IMR-90 (cell line): ENCODE data around the gene ROBO2. TPM values are rescaled to one million over a fixed set of nuclear protein-coding genes. Genes with fewer than 3 reads are reported as not detected.
A peak's percentile ranks its signal among the peaks of the same experiment; 100 is the strongest.

Experiments
- ATAC-seq: fragments of 200-7000 bp; cut with Tn5 transposase; 2 replicates; pipeline ENCODE4 v1.9.1; 2020; ENCODE audit warnings: low read depth, mild to moderate bottlenecking, moderate library complexity
- BruUV-seq: library from RNA; stranded (reverse); fragments of 400-500 nt; replicated peaks from 2 replicates; lab custom pipeline; 2021; lab: Mats Ljungman, UMichigan
- CTCF ChIA-PET: fragments of 300-600 bp; formaldehyde crosslinking; extraction: SDS; loops from one replicate; lab custom pipeline; 2021; ENCODE audit warnings: antibody characterized with exemption; lab: Yijun Ruan, JAX
- POLR2A ChIA-PET: fragments of 300-600 bp; sonication (Branson Sonifier 250); formaldehyde crosslinking; loops from one replicate; lab custom pipeline; 2022; ENCODE audit warnings: antibody characterized with exemption; ENCODE audit not compliant: unreplicated experiment; lab: Charles Lee
- DNase-seq: peaks from one replicate; pipeline ENCODE4 v3.0.0; 2013
- H2AFZ ChIP-seq: replicated peaks from 2 replicates; pipeline ENCODE3; 2013; ENCODE audit warnings: low read length, mild to moderate bottlenecking; ENCODE audit not compliant: poor library complexity
- H2AK5ac ChIP-seq: 2 replicates; pipeline ENCODE4 v1.6.1; 2013; ENCODE audit warnings: low read depth, low read length, inconsistent platforms
- H2AK9ac ChIP-seq: replicated peaks from 2 replicates; pipeline ENCODE3; 2013; ENCODE audit warnings: mild to moderate bottlenecking, low read depth, low read length, moderate library complexity; ENCODE audit not compliant: poor library complexity
- H2BK120ac ChIP-seq: 2 replicates; pipeline ENCODE4 v1.6.1; 2013; ENCODE audit warnings: low read depth, low read length, inconsistent platforms
- H2BK15ac ChIP-seq: 3 replicates; pipeline ENCODE4 v1.6.1; 2013; ENCODE audit warnings: low read depth, low read length, inconsistent platforms
- H2BK20ac ChIP-seq: 2 replicates; pipeline ENCODE4 v1.6.1; 2013; ENCODE audit warnings: low read depth, mild to moderate bottlenecking, inconsistent platforms, low read length, moderate library complexity
- H2BK5ac ChIP-seq: 2 replicates; pipeline ENCODE4 v1.6.1; 2013; ENCODE audit warnings: mild to moderate bottlenecking, low read depth, low read length, inconsistent platforms; ENCODE audit not compliant: poor library complexity, severe bottlenecking
- H3K14ac ChIP-seq: replicated peaks from 2 replicates; pipeline ENCODE4 v1.6.1; 2013; ENCODE audit warnings: low read depth, low read length, inconsistent platforms
- H3K18ac ChIP-seq: 2 replicates; pipeline ENCODE4 v1.6.1; 2013; ENCODE audit warnings: low read depth, low read length, control low read depth
- H3K23ac ChIP-seq: 2 replicates; pipeline ENCODE4 v1.6.1; 2013; ENCODE audit warnings: low read depth, low read length, inconsistent platforms
- H3K27ac ChIP-seq: 2 replicates; pipeline ENCODE4 v1.5.1; 2013; ENCODE audit warnings: mild to moderate bottlenecking, control low read depth, low read length; ENCODE audit not compliant: insufficient read depth
- H3K27me3 ChIP-seq: 2 replicates; pipeline ENCODE4 v1.6.1; 2013; ENCODE audit warnings: low read length; ENCODE audit not compliant: control insufficient read depth, insufficient read depth
- H3K36me3 ChIP-seq: 2 replicates; pipeline ENCODE4 v1.6.1; 2013; ENCODE audit warnings: low read length, mixed read lengths; ENCODE audit not compliant: control insufficient read depth, insufficient read depth
- H3K4ac ChIP-seq: 2 replicates; pipeline ENCODE4 v1.6.1; 2013; ENCODE audit warnings: low read depth, low read length, inconsistent platforms
- H3K4me1 ChIP-seq: 2 replicates; pipeline ENCODE4 v1.6.1; 2013; ENCODE audit warnings: low read length, mixed read lengths; ENCODE audit not compliant: control insufficient read depth, insufficient read depth
- H3K4me2 ChIP-seq: 2 replicates; pipeline ENCODE4 v1.6.1; 2013; ENCODE audit warnings: low read depth, mild to moderate bottlenecking, control low read depth, low read length, moderate library complexity
- H3K4me3 ChIP-seq: 2 replicates; pipeline ENCODE4 v1.5.1; 2013; ENCODE audit warnings: low read depth, mild to moderate bottlenecking, control low read depth, low read length, moderate library complexity; ENCODE audit not compliant: insufficient read depth
- H3K56ac ChIP-seq: 2 replicates; pipeline ENCODE4 v1.6.1; 2013; ENCODE audit warnings: low read length, inconsistent platforms; ENCODE audit not compliant: insufficient read depth; ENCODE audit errors: extremely low read depth
- H3K79me1 ChIP-seq, 2 experiments: 2 replicates each; pipeline ENCODE4 v1.6.1; 2013; ENCODE audit warnings: low read length in 2 of 2, inconsistent platforms in 1 of 2, low read depth in 1 of 2
- H3K9ac ChIP-seq: 2 replicates; pipeline ENCODE4 v1.6.1; 2013; ENCODE audit warnings: low read depth, low read length, control low read depth
- H3K9me1 ChIP-seq: 2 replicates; pipeline ENCODE4 v1.6.1; 2013; ENCODE audit warnings: low read length, inconsistent platforms; ENCODE audit not compliant: insufficient read depth
- H3K9me3 ChIP-seq: 2 replicates; pipeline ENCODE4 v1.6.1; 2013; ENCODE audit warnings: low read length; ENCODE audit not compliant: control insufficient read depth, insufficient read depth
- H4K20me1 ChIP-seq: 2 replicates; pipeline ENCODE4 v1.6.1; 2013; ENCODE audit warnings: low read length, inconsistent platforms; ENCODE audit not compliant: insufficient read depth
- H4K5ac ChIP-seq: 2 replicates; pipeline ENCODE4 v1.6.1; 2013; ENCODE audit warnings: mild to moderate bottlenecking, low read depth, low read length, control low read depth
- H4K8ac ChIP-seq, 2 experiments: 2 replicates each; pipeline ENCODE4 v1.6.1; 2013; ENCODE audit warnings: low read depth in 2 of 2, low read length in 2 of 2, control low read depth in 1 of 2, inconsistent platforms in 1 of 2
- H4K91ac ChIP-seq: 2 replicates; pipeline ENCODE4 v1.6.1; 2013; ENCODE audit warnings: low read depth, low read length, inconsistent platforms; ENCODE audit not compliant: insufficient read depth
- CHD1 ChIP-seq: IDR thresholded peaks from 2 replicates; pipeline ENCODE4 v1.6.1; 2012; ENCODE audit warnings: low read depth, low read length, improper control_type of control experiment
- WGBS, 2 experiments: methylation state at CpG; one replicate each; pipeline versions ENCODE4 v1.1.5 to v1.1.7; 2013; ENCODE audit warnings: missing lambda C conversion rate in 2 of 2; ENCODE audit not compliant: insufficient read length in 1 of 2; ENCODE audit errors: extremely low coverage in 2 of 2; 5-methylcytosine and 5-hydroxymethylcytosine counted together
- dilution Hi-C: fragments of 300-500 bp; cut with HindIII; formaldehyde crosslinking; loops from one replicate; pipeline ENCODE4 v1.14.3; 2018; ENCODE audit warnings: low sequenced_read_pairs; ENCODE audit not compliant: unreplicated experiment
- in situ Hi-C: fragments of 300-500 bp; cut with MboI; formaldehyde crosslinking; loops from 3 replicates; pipeline ENCODE4 v1.14.3; 2019; ENCODE audit warnings: low sequenced_read_pairs, inconsistent platforms, mixed read lengths
- intact Hi-C: fragments of 100-400 bp; cut with micrococcal nuclease; formaldehyde crosslinking; loops from 2 replicates; pipeline ENCODE4 v1.10.0; 2022
- polyA plus RNA-seq, 3 experiments: library from polyadenylated mRNA; depleted of rRNA; stranded (reverse); fragments of >200 nt; gene quantifications; 2 replicates each; pipeline ENCODE4 v1.2.3, GENCODE V29; 2012; ENCODE audit warnings: low replicate concordance in 1 of 3
- total RNA-seq: library from RNA; depleted of rRNA; stranded (reverse); fragments of >200 nt; gene quantifications from 2 replicates; pipeline ENCODE4 v1.2.3, GENCODE V29; 2012
- TF ChIP-seq, protein P1 (sequence below): conservative IDR thresholded peaks from 2 replicates; pipeline ENCODE4 v1.5.1; 2012; ENCODE audit warnings: mild to moderate bottlenecking, low read depth, low read length, improper control_type of control experiment

ROBO2 gene
- total and polyA plus RNA-seq, 2 of the 4 experiments (the other 2 are of a cell fraction), result 9.3 to 14.5 TPM

- Histone ChIP-seq H3K9me1 (no peaks in the 10 kb centered on the region), H4K8ac (no peak overlapping the region), H3K9me3 (no peaks in the 10 kb centered on the region), H3K27ac (no peak overlapping the region), H3K4me2 (no peak overlapping the region), H2AFZ (no peak overlapping the region), H3K56ac (no peak overlapping the region), H4K91ac (no peak overlapping the region), H3K36me3 (no peaks in the 10 kb centered on the region), H2BK15ac (no peak overlapping the region), H3K23ac (no peak overlapping the region), H2BK5ac (no peak overlapping the region), H2BK20ac (no peak overlapping the region), H3K27me3 (no peaks in the 10 kb centered on the region), H3K14ac (no peak overlapping the region), H4K5ac (no peak overlapping the region), H3K18ac (no peak overlapping the region), H3K4ac (no peak overlapping the region), H3K9ac (no peak overlapping the region), H2BK120ac (no peak overlapping the region), H4K20me1 (no peaks in the 10 kb centered on the region), H3K79me1 (no peaks in the 10 kb centered on the region), H3K4me3 (no peak overlapping the region), H2AK9ac (no peak overlapping the region), H2AK5ac (no peak overlapping the region), H3K4me1 (no peaks in the 10 kb centered on the region)
- ATAC-seq (no peak), DNase-seq (peak; percentile 6)
- intact Hi-C loops (no loop called here), dilution Hi-C loops (no loop called here), in situ Hi-C loops (no loop called here)
- POLR2A ChIA-PET, result no interaction called here
- CTCF ChIA-PET, result interaction anchor here (0.9 to 1.0 kb wide), 2 partner anchors 23 to 467 kb away, joined by 3 to 4 read pairs; no protein-coding TSS in a partner anchor
- no peak for TF ChIP-seq CHD1
- TF ChIP-seq, protein P1, sequence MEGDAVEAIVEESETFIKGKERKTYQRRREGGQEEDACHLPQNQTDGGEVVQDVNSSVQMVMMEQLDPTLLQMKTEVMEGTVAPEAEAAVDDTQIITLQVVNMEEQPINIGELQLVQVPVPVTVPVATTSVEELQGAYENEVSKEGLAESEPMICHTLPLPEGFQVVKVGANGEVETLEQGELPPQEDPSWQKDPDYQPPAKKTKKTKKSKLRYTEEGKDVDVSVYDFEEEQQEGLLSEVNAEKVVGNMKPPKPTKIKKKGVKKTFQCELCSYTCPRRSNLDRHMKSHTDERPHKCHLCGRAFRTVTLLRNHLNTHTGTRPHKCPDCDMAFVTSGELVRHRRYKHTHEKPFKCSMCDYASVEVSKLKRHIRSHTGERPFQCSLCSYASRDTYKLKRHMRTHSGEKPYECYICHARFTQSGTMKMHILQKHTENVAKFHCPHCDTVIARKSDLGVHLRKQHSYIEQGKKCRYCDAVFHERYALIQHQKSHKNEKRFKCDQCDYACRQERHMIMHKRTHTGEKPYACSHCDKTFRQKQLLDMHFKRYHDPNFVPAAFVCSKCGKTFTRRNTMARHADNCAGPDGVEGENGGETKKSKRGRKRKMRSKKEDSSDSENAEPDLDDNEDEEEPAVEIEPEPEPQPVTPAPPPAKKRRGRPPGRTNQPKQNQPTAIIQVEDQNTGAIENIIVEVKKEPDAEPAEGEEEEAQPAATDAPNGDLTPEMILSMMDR, result peak; percentile 22; the same call in 1 of the 2 replicates
- BruUV-seq, result no TSS peak
- 96% methylated on average over 4 of the region's 6 CpGs; no CpG with 5 or more reads in 1 of the 2 experiments for WGBS, 2 experiments
Measured at GRCh38 chr3:77348244-77348855, 308.5 kb downstream of the ROBO2 start.
